Endothelial cell of umbilical vein (primary cell): ENCODE measurements around the gene BLTP1. TPM values are rescaled to one million over a fixed set of nuclear protein-coding genes. Genes with fewer than 3 reads are reported as not detected.

Experiments used
- BruUV-seq: library from RNA; stranded (reverse); fragments of 400-500 nt; replicated peaks from 2 replicates; lab custom pipeline; 2021; lab: Mats Ljungman, UMichigan
- CTCF ChIA-PET: fragments of 300-600, 350-600 bp; sonication (Branson Sonifier 250); formaldehyde crosslinking; loops from one replicate; lab custom pipeline; 2021; ENCODE audit warnings: antibody characterized with exemption, inconsistent platforms; lab: Charles Lee
- POLR2A ChIA-PET: fragments of 300-600, 350-600 bp; sonication (Branson Sonifier 250); formaldehyde crosslinking; loops from one replicate; lab custom pipeline; 2021; ENCODE audit warnings: antibody characterized with exemption, inconsistent platforms; lab: Charles Lee
- DNase-seq: peaks from one replicate; pipeline ENCODE4 v3.0.0-alpha.2; 2011; ENCODE audit warnings: low read depth, low spot score
- FAIRE-seq: peaks from 2 replicates; lab custom pipeline; 2011; peaks lifted over from hg19 to GRCh38; lab: Jason Lieb, UNC
- H2AFZ ChIP-seq: 2 replicates; pipeline ENCODE4 v1.6.0; 2012; ENCODE audit warnings: low read depth, low read length, control low read depth, inconsistent platforms
- H3K27ac ChIP-seq: 2 replicates; pipeline ENCODE4 v1.5.1; 2011; ENCODE audit warnings: low read depth, mild to moderate bottlenecking, control low read depth, low read length, moderate library complexity; ENCODE audit not compliant: insufficient read depth
- H3K27me3 ChIP-seq, 2 experiments: 2 replicates each; pipeline versions ENCODE4 v1.6.0 to v1.6.1; 2011; ENCODE audit warnings: low read length in 2 of 2, mixed read lengths in 1 of 2; ENCODE audit not compliant: control insufficient read depth in 2 of 2, insufficient read depth in 2 of 2
- H3K36me3 ChIP-seq, 2 experiments: 2 replicates in 1 of 2; 3 replicates in 1 of 2; pipeline ENCODE4 v1.5.1; 2011; ENCODE audit warnings: low read length in 2 of 2, mild to moderate bottlenecking in 1 of 2, moderate library complexity in 1 of 2; ENCODE audit not compliant: control insufficient read depth in 2 of 2, insufficient read depth in 2 of 2; ENCODE audit errors: extremely low read depth in 1 of 2
- H3K4me1 ChIP-seq: 3 replicates; pipeline ENCODE4 v1.5.1; 2011; ENCODE audit warnings: mild to moderate bottlenecking, low read length; ENCODE audit not compliant: control insufficient read depth, insufficient read depth; ENCODE audit errors: extremely low read depth
- H3K4me2 ChIP-seq: 2 replicates; pipeline ENCODE4 v1.6.1; 2011; ENCODE audit warnings: low read length, control low read depth, mixed read lengths; ENCODE audit not compliant: insufficient read depth
- H3K4me3 ChIP-seq, 3 experiments: fragments of 200-600 bp in 1 of 3; sonication (generic), shearing (Covaris generic) in 1 of 3; replicated peaks in 1 of 3; 2 replicates each; pipeline ENCODE4 v1.5.1; 2011 to 2016; ENCODE audit warnings: control low read depth in 3 of 3, low read length in 3 of 3, mild to moderate bottlenecking in 2 of 3, inconsistent platforms in 1 of 3, low read depth in 1 of 3, moderate library complexity in 1 of 3; ENCODE audit not compliant: insufficient read depth in 1 of 3
- H3K79me2 ChIP-seq: 2 replicates; pipeline ENCODE4 v1.6.0; 2012; ENCODE audit warnings: low read length, inconsistent platforms; ENCODE audit not compliant: control insufficient read depth, insufficient read depth
- H3K9ac ChIP-seq: replicated peaks from 2 replicates; pipeline ENCODE3; 2011; ENCODE audit warnings: low read length, control low read depth; ENCODE audit not compliant: insufficient read depth; ENCODE audit errors: extremely low read depth
- H3K9me1 ChIP-seq: replicated peaks from 3 replicates; pipeline ENCODE4 v1.6.0; 2011; ENCODE audit warnings: mild to moderate bottlenecking, low read length; ENCODE audit not compliant: control insufficient read depth, insufficient read depth; ENCODE audit errors: extremely low read depth
- H3K9me3 ChIP-seq: replicated peaks from 2 replicates; pipeline ENCODE4 v1.5.1; 2012; ENCODE audit warnings: low read length, inconsistent platforms; ENCODE audit not compliant: control insufficient read depth, insufficient read depth
- H4K20me1 ChIP-seq: replicated peaks from 2 replicates; pipeline ENCODE3; 2011; ENCODE audit warnings: mild to moderate bottlenecking, low read length; ENCODE audit not compliant: control insufficient read depth, insufficient read depth; ENCODE audit errors: extremely low read depth
- CTCF ChIP-seq, 2 donors: IDR thresholded peaks; 1 replicate in 1 of 2; 2 replicates in 1 of 2; pipeline ENCODE4 v1.5.1; 2011; ENCODE audit warnings: low read length in 2 of 2, mild to moderate bottlenecking in 2 of 2, moderate library complexity in 2 of 2, control low read depth in 1 of 2, inconsistent platforms in 1 of 2, low read depth in 1 of 2; ENCODE audit not compliant: insufficient read depth in 1 of 2; ENCODE audit errors: extremely low read depth in 1 of 2
- EZH2 ChIP-seq: IDR thresholded peaks from 2 replicates; pipeline ENCODE4 v1.6.1; 2012; ENCODE audit warnings: borderline replicate concordance, low read depth, mild to moderate bottlenecking, moderate library complexity, low read length, inconsistent platforms; ENCODE audit not compliant: severe bottlenecking
- FOS ChIP-seq: IDR thresholded peaks from 2 replicates; pipeline ENCODE4 v1.6.1; 2011; ENCODE audit warnings: mild to moderate bottlenecking, low read length, moderate library complexity, borderline replicate concordance; ENCODE audit not compliant: insufficient read depth
- GATA2 ChIP-seq: IDR thresholded peaks from 2 replicates; pipeline ENCODE4 v1.7.0; 2011; ENCODE audit warnings: low read depth, mild to moderate bottlenecking, moderate library complexity, mixed read lengths, low read length; ENCODE audit not compliant: insufficient read length, insufficient read depth
- JUN ChIP-seq: IDR thresholded peaks from 2 replicates; pipeline ENCODE4 v1.6.1; 2011; ENCODE audit warnings: borderline replicate concordance, low read depth; ENCODE audit not compliant: insufficient read length, insufficient read depth
- MAX ChIP-seq: IDR thresholded peaks from 2 replicates; pipeline ENCODE4 v1.6.1; 2011; ENCODE audit not compliant: insufficient read depth, insufficient read length
- MYC ChIP-seq: IDR thresholded peaks from one replicate; pipeline ENCODE4 v1.6.1; 2011; ENCODE audit warnings: mild to moderate bottlenecking, low read depth, low read length
- POLR2A ChIP-seq: IDR thresholded peaks from 2 replicates; pipeline ENCODE4 v1.6.1; 2012; ENCODE audit warnings: low read depth, mild to moderate bottlenecking, control low read depth, low read length
- POLR2AphosphoS5 ChIP-seq: IDR thresholded peaks from 2 replicates; pipeline ENCODE4 v1.6.1; 2012; ENCODE audit warnings: low read depth, mild to moderate bottlenecking, control low read depth, low read length, moderate library complexity; ENCODE audit not compliant: insufficient read depth
- dilution Hi-C: fragments of 300-500 bp; cut with MboI; formaldehyde crosslinking; loops from one replicate; pipeline ENCODE4 v1.15.0; 2019; ENCODE audit warnings: low sequenced_read_pairs; ENCODE audit not compliant: extremely low pct_ligation_motif_present
- intact Hi-C: fragments of 100-400 bp; cut with micrococcal nuclease; formaldehyde crosslinking; loops from one replicate; pipeline ENCODE4 v1.10.0; 2022
- polyA plus RNA-seq, 4 experiments: library from polyadenylated mRNA; depleted of rRNA in 3 of 4; stranded (reverse) in 3 of 4; unstranded in 1 of 4; fragments of >200 nt; gene quantifications; 2 replicates each; pipeline versions ENCODE4 v1.2.1 to v1.2.3, GENCODE V29; 2011 to 2012; ENCODE audit warnings: missing spikeins in 1 of 4
- total RNA-seq: library from RNA; stranded (reverse); gene quantifications from 2 replicates; pipeline ENCODE4 v1.2.3, GENCODE V29; 2021

The BLTP1 gene
- total and polyA plus RNA-seq, 2 donors (not counting 3 experiments of a cell fraction or from before 2014, with no cell fraction given): 14.7 to 47.1 TPM

- H4K20me1 ChIP-seq: no peaks in the 10 kb centered on the region
- no peak overlapping the region for H3K9ac ChIP-seq
- TF ChIP-seq POLR2AphosphoS5 (no peak), CTCF (IDR thresholded peaks at IDR 0.05; ENCODE audit: extremely low read depth in 1 of 2, insufficient read depth in 1 of 2, low read depth in 1 of 2, low read length in 2 of 2) (no peak), EZH2 (no peak), GATA2 (no peak), JUN (no peak), MAX (no peak), MYC (no peak), FOS (no peak), POLR2A (no peak)
- H3K27me3 ChIP-seq: peaks cover 3 to 10% of the 10 kb centered on the region in 2 experiments
- no peaks in the 10 kb centered on the region for H3K9me3 ChIP-seq
- no peak for DNase-seq
- FAIRE-seq: no peak
- H3K79me2 ChIP-seq: no peaks in the 10 kb centered on the region
- dilution Hi-C loops (no loop called here), intact Hi-C loops (no loop called here)
- ChIA-PET CTCF (no interaction called here), POLR2A (no interaction called here)
- no peak overlapping the region for H3K4me3 ChIP-seq
- no peak overlapping the region for H3K4me2 ChIP-seq
- no peaks in the 10 kb centered on the region for H3K9me1 ChIP-seq
- no TSS peak for BruUV-seq
- H3K36me3 ChIP-seq: no peaks in the 10 kb centered on the region
- H2AFZ ChIP-seq: no peak overlapping the region
- H3K27ac ChIP-seq: no peak overlapping the region
- no peaks in the 10 kb centered on the region for H3K4me1 ChIP-seq
These were observed 23.1 kb upstream of the BLTP1 start for GRCh38 chr4:122129061-122129460.
